HUES64 (cell line): ENCODE data around the gene SYT10.
"Not testable (repeated sequence)": the region's sequence is repeated elsewhere in the genome, so short reads cannot be mapped to it uniquely, and the experiment has no call there.

ENCODE experiments used
- H3K27ac ChIP-seq: 2 replicates; pipeline ENCODE4 v1.7.0; 2013; ENCODE audit warnings: low read depth, low read length, inconsistent platforms
- H3K27me3 ChIP-seq: 2 replicates; pipeline ENCODE4 v1.6.1; 2013; ENCODE audit warnings: mild to moderate bottlenecking, low read length; ENCODE audit not compliant: insufficient read depth
- H3K36me3 ChIP-seq: 2 replicates; pipeline ENCODE4 v1.6.1; 2013; ENCODE audit warnings: mild to moderate bottlenecking, low read length; ENCODE audit not compliant: insufficient read depth
- H3K4me1 ChIP-seq: 2 replicates; pipeline ENCODE4 v1.6.1; 2013; ENCODE audit warnings: mild to moderate bottlenecking, low read length, moderate library complexity; ENCODE audit not compliant: insufficient read depth
- H3K4me3 ChIP-seq: 2 replicates; pipeline ENCODE4 v1.5.1; 2013; ENCODE audit warnings: mild to moderate bottlenecking, low read length, moderate library complexity
- H3K9ac ChIP-seq: 2 replicates; pipeline ENCODE4 v1.6.1; 2013; ENCODE audit warnings: mild to moderate bottlenecking, low read depth, low read length
- H3K9me3 ChIP-seq: 2 replicates; pipeline ENCODE4 v1.6.1; 2013; ENCODE audit warnings: low read depth, low read length; ENCODE audit not compliant: insufficient read depth
- WGBS: fragments of 150-250, 120-280 bp; methylation state at CpG from one replicate; pipeline ENCODE4 v1.1.7; 2013; ENCODE audit warnings: missing lambda C conversion rate; 5-methylcytosine and 5-hydroxymethylcytosine counted together

SYT10 gene

GRCh38 chr12:33438025-33438772 is 1.4 kb downstream of the SYT10 start:
- 77% methylated on average over 26 of the region's 28 CpGs for WGBS
- H3K9ac ChIP-seq, result peak overlapping the region; percentile 76
- H3K36me3 ChIP-seq, result no peaks in the 10 kb centered on the region
- peak overlapping the region; percentile 75 for H3K4me3 ChIP-seq
- no peaks in the 10 kb centered on the region for H3K9me3 ChIP-seq
- 0 out of 2 replicates have a peak, but pooled peaks cover 9% of the 10 kb centered on the region for H3K4me1 ChIP-seq
- H3K27ac ChIP-seq, result no peak overlapping the region
- peaks cover 50% of the 10 kb centered on the region for H3K27me3 ChIP-seq

GRCh38 chr12:33437598-33437997 is 2.0 kb downstream of the SYT10 start:
- H3K36me3 ChIP-seq, result no peaks in the 10 kb centered on the region
- H3K4me1 ChIP-seq, result 0 out of 2 replicates have a peak, but pooled peaks cover 9% of the 10 kb centered on the region
- H3K9ac ChIP-seq, result no peak overlapping the region
- no peaks in the 10 kb centered on the region for H3K9me3 ChIP-seq
- H3K4me3 ChIP-seq, result peak overlapping the region; percentile 75; the same call in 1 of the 2 replicates
- H3K27me3 ChIP-seq, result peaks cover 50% of the 10 kb centered on the region
- no peak overlapping the region for H3K27ac ChIP-seq
- WGBS, result 91% methylated on average over 7 of the region's 7 CpGs

GRCh38 chr12:33432992-33433391 is 6.6 kb downstream of the SYT10 start:
- Histone ChIP-seq H3K4me3 (no peak overlapping the region), H3K9ac (no peak overlapping the region), H3K9me3 (no peaks in the 10 kb centered on the region), H3K27me3 (peaks cover 17% of the 10 kb centered on the region), H3K4me1 (no peaks in the 10 kb centered on the region), H3K36me3 (no peaks in the 10 kb centered on the region), H3K27ac (no peak overlapping the region)

GRCh38 chr12:33431648-33432047 is 8.0 kb downstream of the SYT10 start:
- WGBS, result 86% methylated on average over 1 of the region's 1 CpG
- Histone ChIP-seq H3K4me3 (no peak overlapping the region), H3K27me3 (0 out of 2 replicates have a peak, but pooled peaks cover 4% of the 10 kb centered on the region), H3K36me3 (no peaks in the 10 kb centered on the region), H3K27ac (no peak overlapping the region), H3K4me1 (no peaks in the 10 kb centered on the region), H3K9ac (no peak overlapping the region), H3K9me3 (no peaks in the 10 kb centered on the region)

- Histone ChIP-seq H3K4me3 (no peak overlapping the region), H3K9me3 (no peaks in the 10 kb centered on the region), H3K36me3 (no peaks in the 10 kb centered on the region), H3K27me3 (no peaks in the 10 kb centered on the region), H3K9ac (no peak overlapping the region), H3K27ac (no peak overlapping the region), H3K4me1 (no peaks in the 10 kb centered on the region)
- WGBS, result 98% methylated on average over 2 of the region's 2 CpGs
Measured at GRCh38 chr12:33429468-33429867, 10.2 kb downstream of the SYT10 start.

GRCh38 chr12:33427071-33427470 is 12.5 kb downstream of the SYT10 start:
- no peaks in the 10 kb centered on the region for H3K4me1 ChIP-seq
- no peaks in the 10 kb centered on the region for H3K27me3 ChIP-seq
- H3K9me3 ChIP-seq, result no peaks in the 10 kb centered on the region
- H3K36me3 ChIP-seq, result no peaks in the 10 kb centered on the region
- H3K27ac ChIP-seq, result no peak overlapping the region
- no peak overlapping the region for H3K4me3 ChIP-seq
- 71% methylated on average over 2 of the region's 2 CpGs for WGBS
- H3K9ac ChIP-seq, result no peak overlapping the region

- no peak overlapping the region for H3K27ac ChIP-seq
Measured at GRCh38 chr12:33423706-33424105, 15.9 kb downstream of the SYT10 start.

GRCh38 chr12:33412410-33412809 is 27.2 kb downstream of the SYT10 start:
- WGBS, result 96% methylated on average over 6 of the region's 6 CpGs
- not testable (repeated sequence) for H3K27me3 ChIP-seq, H3K4me1 ChIP-seq, H3K9me3 ChIP-seq, H3K4me3 ChIP-seq, H3K36me3 ChIP-seq, H3K9ac ChIP-seq, H3K27ac ChIP-seq

More at GRCh38 chr12:33423706-33424105, 15.9 kb downstream of the SYT10 start:
- Histone ChIP-seq H3K9ac (no peak overlapping the region), H3K4me3 (no peak overlapping the region), H3K4me1 (no peaks in the 10 kb centered on the region), H3K36me3 (no peaks in the 10 kb centered on the region), H3K9me3 (no peaks in the 10 kb centered on the region), H3K27me3 (no peaks in the 10 kb centered on the region)
- 93% methylated on average over 1 of the region's 1 CpG for WGBS

- H3K27ac ChIP-seq, result no peak overlapping the region
- H3K4me3 ChIP-seq, result no peak overlapping the region
- no peaks in the 10 kb centered on the region for H3K36me3 ChIP-seq
- WGBS, result 96% methylated on average over 2 of the region's 4 CpGs
- H3K9me3 ChIP-seq, result no peaks in the 10 kb centered on the region
- no peaks in the 10 kb centered on the region for H3K4me1 ChIP-seq
- H3K9ac ChIP-seq, result no peak overlapping the region
- H3K27me3 ChIP-seq, result no peaks in the 10 kb centered on the region
Measured at GRCh38 chr12:33383503-33383902, 56.1 kb downstream of the SYT10 start.

GRCh38 chr12:33376153-33376552 is 63.5 kb downstream of the SYT10 start:
- Histone ChIP-seq H3K4me1 (no peaks in the 10 kb centered on the region), H3K9ac (no peak overlapping the region), H3K36me3 (no peaks in the 10 kb centered on the region), H3K27me3 (no peaks in the 10 kb centered on the region), H3K4me3 (no peak overlapping the region), H3K27ac (no peak overlapping the region), H3K9me3 (no peaks in the 10 kb centered on the region)
- no CpG with 5 or more reads among the region's 1 CpG for WGBS

GRCh38 chr12:33370318-33370717 is 69.3 kb downstream of the SYT10 start:
- no peaks in the 10 kb centered on the region for H3K4me1 ChIP-seq
- no peak overlapping the region for H3K9ac ChIP-seq
- no peak overlapping the region for H3K27ac ChIP-seq
- no peaks in the 10 kb centered on the region for H3K27me3 ChIP-seq
- no peak overlapping the region for H3K4me3 ChIP-seq
- 100% methylated on average over 1 of the region's 2 CpGs for WGBS
- H3K9me3 ChIP-seq, result no peaks in the 10 kb centered on the region
- H3K36me3 ChIP-seq, result no peaks in the 10 kb centered on the region

GRCh38 chr12:33357181-33357580 is 82.4 kb downstream of the SYT10 start:
- Histone ChIP-seq H3K27me3 (no peaks in the 10 kb centered on the region), H3K4me1 (no peaks in the 10 kb centered on the region; the same call in 1 of the 2 replicates), H3K4me3 (no peak overlapping the region), H3K9me3 (no peaks in the 10 kb centered on the region), H3K9ac (no peak overlapping the region), H3K36me3 (no peaks in the 10 kb centered on the region), H3K27ac (no peak overlapping the region)
- 95% methylated on average over 2 of the region's 2 CpGs for WGBS
